Forelimb muscle (tissue), 1 donor: ENCODE data around the gene DLD. TPM values are rescaled to one million over a fixed set of nuclear protein-coding genes. Genes with fewer than 3 reads are reported as not detected.

Source experiments
- polyA plus RNA-seq: library from polyadenylated mRNA; unstranded; fragments of 120-200 nt; gene quantifications from one replicate; pipeline ENCODE4 v1.2.1, GENCODE V29; 2013; ENCODE audit not compliant: insufficient read length

The DLD gene
- polyA plus RNA-seq, 1 donor: 87.0 TPM

Other genes with a start within 250 kb of the DLD start
- 0.73 TPM for gene SLC26A4, start 230.4 kb upstream of the DLD start, polyA plus RNA-seq
- gene CBLL1, start 147.0 kb upstream of the DLD start, polyA plus RNA-seq: 19.3 TPM
- not detected for gene SLC26A3, start 88.0 kb upstream of the DLD start, polyA plus RNA-seq
- 406 TPM for gene LAMB1, start 112.0 kb downstream of the DLD start, polyA plus RNA-seq
- gene LAMB4, start 239.2 kb downstream of the DLD start, polyA plus RNA-seq: 0.46 TPM